GM19467 (cell line): Measurements from ENCODE around the gene PLXNA2.

ENCODE experiments used
- ATAC-seq: cut with Tn5 transposase; IDR thresholded peaks from one replicate; pipeline ENCODE4 v1.9.1; 2021; ENCODE audit warnings: mild to moderate bottlenecking, moderate library complexity; ENCODE audit not compliant: unreplicated experiment

Gene PLXNA2

GRCh38 chr1:207984831-207985572 lies 259.2 kb downstream of the PLXNA2 start:
- no peak for ATAC-seq

DNA sequence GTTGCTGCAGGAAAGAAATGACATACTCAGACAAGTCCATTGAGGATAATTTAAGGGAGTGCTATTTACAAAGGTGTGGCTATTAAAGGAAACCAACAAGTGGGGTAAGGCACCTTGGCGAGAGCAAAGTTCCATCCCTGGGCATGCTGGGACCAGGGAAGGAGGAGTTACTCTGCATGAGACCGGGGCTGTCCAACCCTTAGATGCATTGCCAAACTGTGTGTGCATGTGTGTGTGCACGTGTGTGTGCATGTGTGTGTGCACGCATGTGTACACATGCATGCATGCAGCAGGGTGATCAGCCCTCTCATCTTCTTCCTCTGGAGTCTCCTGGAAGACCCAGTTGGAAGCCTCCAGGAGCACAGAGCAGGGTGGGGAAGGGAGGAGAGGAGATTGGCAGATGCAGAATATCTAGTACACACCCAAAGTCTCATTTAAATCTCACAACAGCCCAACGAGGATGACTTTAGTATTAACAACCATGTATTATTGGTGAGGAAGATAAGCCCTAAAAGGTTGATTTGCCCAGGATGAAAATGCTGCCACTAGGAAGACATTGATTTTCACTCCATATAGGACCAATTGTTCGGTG lies 261.0 kb downstream of the PLXNA2 start:
- ATAC-seq: no peak

GRCh38 chr1:207981976-207982375 lies 262.2 kb downstream of the PLXNA2 start:
- ATAC-seq: no peak

- ATAC-seq: no peak
These were observed 265.7 kb downstream of the PLXNA2 start for GRCh38 chr1:207978441-207978840.

DNA sequence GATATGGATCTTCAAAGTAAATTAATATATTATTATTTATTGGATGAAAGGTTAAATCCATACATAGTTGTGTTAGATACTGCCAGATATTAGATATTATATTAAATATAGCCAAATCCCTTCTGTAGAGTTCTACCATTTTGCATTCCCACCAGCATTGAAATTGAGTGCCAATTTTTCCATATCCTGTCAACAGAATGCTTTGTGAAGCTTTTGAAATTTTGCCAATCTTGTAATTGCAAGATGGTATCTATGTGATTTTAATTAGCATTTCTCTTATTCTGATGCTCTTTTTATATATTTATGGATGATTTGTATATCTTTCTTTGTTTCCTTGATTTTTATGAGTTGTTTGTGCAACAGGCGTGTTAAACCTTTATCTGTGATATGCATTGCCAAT lies 266.3 kb downstream of the PLXNA2 start:
- ATAC-seq: no peak

DNA sequence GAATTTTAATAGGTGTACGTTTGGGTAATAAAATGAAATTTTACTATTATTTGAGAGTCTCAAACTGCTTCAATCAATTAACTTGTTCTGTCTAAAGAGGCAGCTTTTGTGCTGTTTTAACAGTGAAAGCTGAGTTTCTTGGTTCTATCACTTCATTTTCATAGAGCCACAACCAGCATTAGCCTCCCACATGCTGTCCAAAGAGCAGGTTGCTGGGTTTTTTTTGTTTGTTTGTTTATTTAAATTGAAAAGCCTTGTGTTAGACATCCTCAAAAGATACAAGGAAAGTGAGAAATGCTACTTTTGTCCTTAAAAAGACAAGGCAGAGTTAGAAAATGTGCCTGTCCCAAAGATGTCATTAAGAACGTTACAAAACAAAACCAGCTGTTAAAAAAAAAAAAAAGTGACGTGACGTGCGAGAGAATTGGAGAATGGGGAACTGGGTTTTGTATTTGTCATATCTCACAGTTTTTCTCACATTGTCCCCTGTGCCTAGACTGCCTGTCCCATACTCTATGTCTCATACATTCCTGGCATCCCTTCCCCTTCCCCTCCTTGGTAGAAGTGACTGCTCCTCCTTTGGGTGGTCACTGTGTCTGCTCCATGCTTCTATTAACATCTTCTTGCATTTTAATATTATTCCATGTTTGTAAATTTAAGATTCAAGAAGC lies 270.2 kb downstream of the PLXNA2 start:
- no peak for ATAC-seq

DNA sequence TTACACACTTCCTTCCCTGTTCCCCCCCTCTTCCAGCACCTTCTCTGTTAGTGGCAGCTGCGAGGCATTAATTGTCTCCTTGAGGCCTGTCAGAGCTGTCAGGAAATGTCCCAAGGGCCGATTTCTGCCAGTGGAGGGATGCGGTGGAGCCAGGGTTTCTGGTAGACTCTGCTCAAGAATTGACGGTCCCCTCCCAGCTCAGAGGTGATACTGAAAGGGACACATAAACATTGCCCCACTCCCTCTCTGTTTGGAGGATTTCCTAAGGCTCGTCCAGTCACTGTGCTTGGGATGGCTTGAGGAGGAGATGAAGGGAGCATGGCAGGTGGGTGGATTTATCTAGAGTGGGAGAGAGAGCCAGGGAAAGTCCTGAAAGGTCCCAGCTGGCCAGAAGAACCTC lies 271.8 kb downstream of the PLXNA2 start:
- ATAC-seq: no peak
